HepG2 (cell line): ENCODE measurements around the gene PRR14. TPM values are rescaled to one million over a fixed set of nuclear protein-coding genes. Genes with fewer than 3 reads are reported as not detected.

Experiments
- ATAC-seq: fragments of 200-7000 bp; cut with Tn5 transposase; 3 replicates; pipeline ENCODE4 v1.9.1; 2020; ENCODE audit warnings: mild to moderate bottlenecking, moderate library complexity
- BruUV-seq: library from RNA; stranded (reverse); fragments of 400-500 nt; replicated peaks from 2 replicates; lab custom pipeline; 2021; lab: Mats Ljungman, UMichigan
- CTCF ChIA-PET: fragments of 300-600 bp; formaldehyde crosslinking; extraction: SDS; loops from one replicate; lab custom pipeline; 2021; ENCODE audit warnings: low total read pairs, inconsistent platforms, low intra/inter-chr PET ratio; lab: Yijun Ruan, JAX
- POLR2A ChIA-PET: fragments of 350-600 bp; sonication (Branson Sonifier 250); formaldehyde crosslinking; loops from one replicate; lab custom pipeline; 2020; ENCODE audit warnings: antibody characterized with exemption, inconsistent platforms; lab: Yijun Ruan, JAX
- DNase-seq: peaks from one replicate; pipeline ENCODE4 v3.0.0-alpha.2; 2015; ENCODE audit warnings: low spot score
- FAIRE-seq: peaks from 3 replicates; lab custom pipeline; 2011; peaks lifted over from hg19 to GRCh38; lab: Jason Lieb, UNC
- H2AFZ ChIP-seq: one replicate; pipeline ENCODE4 v1.6.1; 2011; ENCODE audit warnings: low read length, inconsistent platforms
- H3K27ac ChIP-seq: fragments of 300-600 bp; 3 replicates; pipeline ENCODE4 v1.8.0; 2011; ENCODE audit warnings: mixed run types, mild to moderate bottlenecking, mixed read lengths, low read length, inconsistent platforms; ENCODE audit not compliant: insufficient read depth; ENCODE audit errors: extremely low read length
- H3K27me3 ChIP-seq, 2 experiments: fragments of 200-600 bp in 1 of 2; 2 replicates in 1 of 2; 3 replicates in 1 of 2; pipeline versions ENCODE4 v1.6.0 to v1.8.0; 2011; ENCODE audit warnings: low read length in 2 of 2, mild to moderate bottlenecking in 2 of 2, moderate library complexity in 2 of 2, inconsistent platforms in 1 of 2; ENCODE audit not compliant: insufficient read depth in 2 of 2, control insufficient read depth in 1 of 2
- H3K36me3 ChIP-seq, 2 experiments: fragments of 200-600 bp in 1 of 2; replicated peaks in 1 of 2; 2 replicates in 1 of 2; 3 replicates in 1 of 2; pipeline versions ENCODE4 v1.5.1 to v1.8.0; 2011; ENCODE audit warnings: low read length in 2 of 2, inconsistent platforms in 1 of 2; ENCODE audit not compliant: insufficient read depth in 2 of 2, control insufficient read depth in 1 of 2
- H3K4me1 ChIP-seq: 2 replicates; pipeline ENCODE4 v1.5.1; 2012; ENCODE audit warnings: low read length, inconsistent platforms; ENCODE audit not compliant: insufficient read depth
- H3K4me2 ChIP-seq: 2 replicates; pipeline ENCODE4 v1.6.0; 2011; ENCODE audit warnings: low read depth, low read length, inconsistent platforms
- H3K4me3 ChIP-seq, 3 experiments: fragments of 200-600 bp in 1 of 3; sonication (generic), shearing (Covaris generic) in 1 of 3; replicated peaks in 1 of 3; 2 replicates each; pipeline ENCODE4 v1.5.1; 2011 to 2016; ENCODE audit warnings: low read length in 3 of 3, inconsistent platforms in 2 of 3, low read depth in 2 of 3, mild to moderate bottlenecking in 2 of 3, control low read depth in 1 of 3, mixed read lengths in 1 of 3; ENCODE audit not compliant: insufficient read depth in 1 of 3
- H3K79me2 ChIP-seq: one replicate; pipeline ENCODE4 v1.6.1; 2011; ENCODE audit warnings: low read length, inconsistent platforms; ENCODE audit not compliant: insufficient read depth
- H3K9ac ChIP-seq: 2 replicates; pipeline ENCODE4 v1.6.0; 2011; ENCODE audit warnings: mild to moderate bottlenecking, low read depth, low read length, inconsistent platforms; ENCODE audit not compliant: insufficient read depth
- H3K9me3 ChIP-seq: 2 replicates; pipeline ENCODE4 v1.5.1; 2012; ENCODE audit warnings: mild to moderate bottlenecking, low read length
- H4K20me1 ChIP-seq: 2 replicates; pipeline ENCODE4 v1.6.0; 2011; ENCODE audit warnings: inconsistent platforms, mild to moderate bottlenecking, low read length, moderate library complexity; ENCODE audit not compliant: insufficient read depth
- AGO1 ChIP-seq: fragments of 200-400 bp; formaldehyde crosslinking; IDR thresholded peaks from 2 replicates; pipeline ENCODE4 v1.6.1; 2017; ENCODE audit warnings: mild to moderate bottlenecking, low read depth, low read length, moderate library complexity; ENCODE audit not compliant: poor library complexity, severe bottlenecking
- AGO2 ChIP-seq: fragments of 200-400 bp; formaldehyde crosslinking; optimal IDR thresholded peaks from 2 replicates; pipeline ENCODE3; 2017; ENCODE audit warnings: mild to moderate bottlenecking, low read depth, low read length, moderate library complexity
- GABPB1 ChIP-seq: IDR thresholded peaks from 2 replicates; pipeline ENCODE4 v1.6.1; 2016; ENCODE audit warnings: mild to moderate bottlenecking, missing genetic modification reagents, moderate library complexity, missing compliant biosample characterization
- PCBP1 ChIP-seq: fragments of 200-400 bp; formaldehyde crosslinking; IDR thresholded peaks from 2 replicates; pipeline ENCODE4 v1.6.1; 2017; ENCODE audit warnings: mild to moderate bottlenecking, low read depth, low read length, borderline replicate concordance
- PPARG ChIP-seq: conservative IDR thresholded peaks from 2 replicates; pipeline ENCODE4 v1.6.1; 2016; ENCODE audit warnings: missing biosample characterization, missing genetic modification reagents
- ZNF143 ChIP-seq: sonication (generic); formaldehyde crosslinking; IDR thresholded peaks from 2 replicates; pipeline ENCODE4 v1.4.0; 2020; ENCODE audit warnings: missing genetic modification reagents
- ZNF549 ChIP-seq: sonication (generic); formaldehyde crosslinking; IDR thresholded peaks from 2 replicates; pipeline ENCODE4 v1.5.0; 2020; ENCODE audit warnings: missing genetic modification reagents
- ZNF574 ChIP-seq: sonication (generic); formaldehyde crosslinking; IDR thresholded peaks from 2 replicates; pipeline ENCODE4 v1.4.0; 2020; ENCODE audit warnings: missing genetic modification reagents
- ZNF770 ChIP-seq: sonication (generic); formaldehyde crosslinking; IDR thresholded peaks from 2 replicates; pipeline ENCODE4 v1.5.0; 2020; ENCODE audit warnings: mild to moderate bottlenecking, missing genetic modification reagents
- ZNF780A ChIP-seq: sonication (generic); formaldehyde crosslinking; IDR thresholded peaks from 2 replicates; pipeline ENCODE4 v1.8.0; 2022; ENCODE audit warnings: mild to moderate bottlenecking, missing genetic modification reagents, moderate library complexity
- ZSCAN12 ChIP-seq: sonication (generic); formaldehyde crosslinking; IDR thresholded peaks from 2 replicates; pipeline ENCODE4 v1.9.0; 2021; ENCODE audit warnings: mild to moderate bottlenecking, missing genetic modification reagents
- WGBS: methylation state at CpG from one replicate; pipeline ENCODE4 v1.1.6; 2017; ENCODE audit warnings: low lambda C conversion rate; 5-methylcytosine and 5-hydroxymethylcytosine counted together
- in situ Hi-C: cut with HindIII; loops from 2 replicates; pipeline ENCODE4 v1.10.0; 2017; ENCODE audit warnings: low pct_unique_long_range_greater_than_20kb; ENCODE audit not compliant: extremely low pct_ligation_motif_present
- intact Hi-C: fragments of 100-400 bp; cut with micrococcal nuclease; formaldehyde crosslinking; loops from one replicate; pipeline ENCODE4 v1.10.0; 2022; ENCODE audit not compliant: unreplicated experiment
- polyA plus RNA-seq, 8 experiments: library from polyadenylated mRNA; depleted of rRNA in 3 of 8; stranded (reverse) in 7 of 8; unstranded in 1 of 8; fragments of >200 nt; fragmentation: Illumina TruSeq in 4 of 8; extraction: Trizol in 4 of 8; gene quantifications; 2 replicates each; pipeline versions ENCODE4 v1.2.1 to v1.2.3, GENCODE V29; 2011 to 2016; ENCODE audit warnings: low read depth in 4 of 8, missing spikeins in 1 of 8, mixed read lengths in 1 of 8; ENCODE audit not compliant: insufficient read depth in 1 of 8
- total RNA-seq, 5 experiments: library from RNA; depleted of rRNA; stranded (reverse); fragments of >200 nt; fragmentation: Illumina TruSeq; extraction: Trizol; gene quantifications; 2 replicates each; pipeline ENCODE4 v1.2.3, GENCODE V29; 2016; ENCODE audit warnings: low read depth in 1 of 5
- TF ChIP-seq, protein P1 (sequence below): sonication (generic); formaldehyde crosslinking; IDR thresholded peaks from 2 replicates; pipeline ENCODE4 v1.5.1; 2020; ENCODE audit warnings: mild to moderate bottlenecking, missing genetic modification reagents, moderate library complexity

The PRR14 gene
- total and polyA plus RNA-seq, 2 of the 13 experiments (the other 11 are each of a cell fraction or from before 2014, with no cell fraction given), result 8.4 to 11.0 TPM

DNA sequence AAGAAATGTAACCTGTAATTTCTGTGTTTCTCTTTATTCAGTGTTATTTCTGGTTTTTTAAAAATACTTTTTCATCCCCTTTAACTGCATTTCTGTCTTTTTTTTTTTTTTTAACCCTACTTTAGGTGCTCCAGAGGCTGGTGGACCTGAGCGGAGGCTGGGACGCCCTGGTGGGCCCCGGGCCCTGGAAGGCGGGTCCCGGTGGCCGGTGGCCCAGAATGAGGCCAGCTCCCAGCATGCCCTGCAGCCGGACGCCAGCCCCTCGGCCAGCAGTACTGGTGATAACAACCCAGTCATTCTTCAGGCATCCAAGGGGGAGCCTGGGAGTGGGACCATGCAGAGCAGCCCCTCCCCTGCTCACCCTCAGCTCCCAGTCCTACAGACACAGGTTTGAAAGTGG lies 49.7 kb downstream of the PRR14 start:
- no TSS peak for BruUV-seq
- TF ChIP-seq PCBP1 (no peak), ZSCAN12 (CRISPR knock-in tag) (no peak), PPARG (CRISPR knock-in tag) (no peak), ZNF770 (CRISPR knock-in tag) (no peak), GABPB1 (peak; percentile 24; the same call in 1 of the 2 replicates), ZNF549 (CRISPR knock-in tag) (no peak), ZNF143 (peak; percentile 29; the same call in 1 of the 2 replicates), AGO1 (peak; percentile 58), AGO2 (peak; percentile 67), ZNF780A (CRISPR knock-in tag) (no peak), ZNF574 (CRISPR knock-in tag) (no peak)
- TF ChIP-seq, protein P1, sequence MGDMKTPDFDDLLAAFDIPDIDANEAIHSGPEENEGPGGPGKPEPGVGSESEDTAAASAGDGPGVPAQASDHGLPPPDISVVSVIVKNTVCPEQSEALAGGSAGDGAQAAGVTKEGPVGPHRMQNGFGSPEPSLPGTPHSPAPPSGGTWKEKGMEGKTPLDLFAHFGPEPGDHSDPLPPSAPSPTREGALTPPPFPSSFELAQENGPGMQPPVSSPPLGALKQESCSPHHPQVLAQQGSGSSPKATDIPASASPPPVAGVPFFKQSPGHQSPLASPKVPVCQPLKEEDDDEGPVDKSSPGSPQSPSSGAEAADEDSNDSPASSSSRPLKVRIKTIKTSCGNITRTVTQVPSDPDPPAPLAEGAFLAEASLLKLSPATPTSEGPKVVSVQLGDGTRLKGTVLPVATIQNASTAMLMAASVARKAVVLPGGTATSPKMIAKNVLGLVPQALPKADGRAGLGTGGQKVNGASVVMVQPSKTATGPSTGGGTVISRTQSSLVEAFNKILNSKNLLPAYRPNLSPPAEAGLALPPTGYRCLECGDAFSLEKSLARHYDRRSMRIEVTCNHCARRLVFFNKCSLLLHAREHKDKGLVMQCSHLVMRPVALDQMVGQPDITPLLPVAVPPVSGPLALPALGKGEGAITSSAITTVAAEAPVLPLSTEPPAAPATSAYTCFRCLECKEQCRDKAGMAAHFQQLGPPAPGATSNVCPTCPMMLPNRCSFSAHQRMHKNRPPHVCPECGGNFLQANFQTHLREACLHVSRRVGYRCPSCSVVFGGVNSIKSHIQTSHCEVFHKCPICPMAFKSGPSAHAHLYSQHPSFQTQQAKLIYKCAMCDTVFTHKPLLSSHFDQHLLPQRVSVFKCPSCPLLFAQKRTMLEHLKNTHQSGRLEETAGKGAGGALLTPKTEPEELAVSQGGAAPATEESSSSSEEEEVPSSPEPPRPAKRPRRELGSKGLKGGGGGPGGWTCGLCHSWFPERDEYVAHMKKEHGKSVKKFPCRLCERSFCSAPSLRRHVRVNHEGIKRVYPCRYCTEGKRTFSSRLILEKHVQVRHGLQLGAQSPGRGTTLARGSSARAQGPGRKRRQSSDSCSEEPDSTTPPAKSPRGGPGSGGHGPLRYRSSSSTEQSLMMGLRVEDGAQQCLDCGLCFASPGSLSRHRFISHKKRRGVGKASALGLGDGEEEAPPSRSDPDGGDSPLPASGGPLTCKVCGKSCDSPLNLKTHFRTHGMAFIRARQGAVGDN, result 0 out of 2 replicates have a peak, but pooled peaks have one; percentile 25
- DNase-seq (no peak), FAIRE-seq (no peak), ATAC-seq (no peak)
- H3K27me3 ChIP-seq, result no peaks in the 10 kb centered on the region
- H3K36me3 ChIP-seq, result peaks cover 19 to 51% of the 10 kb centered on the region in 2 experiments
- ChIA-PET POLR2A (no interaction called here), CTCF (no interaction called here)
- peaks cover 31% of the 10 kb centered on the region for H3K79me2 ChIP-seq
- peak overlapping the region; percentile 92; the same call in 1 of the 2 replicates for H3K4me2 ChIP-seq
- H2AFZ ChIP-seq, result no peak overlapping the region
- intact Hi-C loops, result no loop called here
- peak overlapping the region in 2 of 3 experiments; percentile 75 to 96; a peak in 2 of 6 replicates for H3K4me3 ChIP-seq
- no peaks in the 10 kb centered on the region for H3K9me3 ChIP-seq
- no peak overlapping the region for H3K27ac ChIP-seq
- in situ Hi-C loops, result no loop called here
- WGBS, result 94% methylated on average over 9 of the region's 9 CpGs
- peaks cover 16% of the 10 kb centered on the region; the same call in 1 of the 2 replicates for H4K20me1 ChIP-seq
- H3K4me1 ChIP-seq, result peaks cover 24% of the 10 kb centered on the region
- no peak overlapping the region for H3K9ac ChIP-seq
